Upper lobe of left lung (tissue), 6 donors: ENCODE results near the gene UNCX. TPM values are rescaled to one million over a fixed set of nuclear protein-coding genes. Genes with fewer than 3 reads are reported as not detected.

ENCODE experiments used
- ATAC-seq, 2 donors: fragments of 200-7000 bp; cut with Tn5 transposase; one replicate each; pipeline ENCODE4 v1.9.1; 2022; ENCODE audit warnings: mild to moderate bottlenecking in 2 of 2, moderate library complexity in 2 of 2; ENCODE audit not compliant: low FRiP score in 2 of 2
- DNase-seq, 2 donors: peaks; one replicate each; pipeline ENCODE4 v3.0.0-alpha.2; 2019 to 2020
- H3K27ac ChIP-seq, 4 donors: fragments of 200-600 bp; sonication (generic); one replicate each; pipeline ENCODE4 v1.5.1; 2016 to 2019
- H3K27me3 ChIP-seq, 4 donors: fragments of 200-600 bp; sonication (generic); one replicate each; pipeline ENCODE4 v1.5.1; 2017 to 2019
- H3K36me3 ChIP-seq, 4 donors: fragments of 200-600 bp; sonication (generic); one replicate each; pipeline ENCODE4 v1.5.1; 2016 to 2019
- H3K4me1 ChIP-seq, 4 donors: fragments of 200-600 bp; sonication (generic); one replicate each; pipeline ENCODE4 v1.5.1; 2018 to 2019
- H3K4me3 ChIP-seq, 4 donors: fragments of 200-600 bp; sonication (generic); one replicate each; pipeline ENCODE4 v1.5.1; 2017 to 2019; ENCODE audit warnings: mild to moderate bottlenecking in 2 of 4, moderate library complexity in 1 of 4
- H3K9me3 ChIP-seq, 4 donors: fragments of 200-600 bp; sonication (generic); one replicate each; pipeline ENCODE4 v1.5.1; 2018 to 2019
- CTCF ChIP-seq, 6 experiments: fragments of 450-650 bp in 4 of 6; fragments of 200-600 bp in 2 of 6; sonication (generic) in 2 of 6; IDR thresholded peaks; one replicate each; pipeline ENCODE4 v1.5.1; 2016 to 2019; ENCODE audit warnings: antibody characterized with exemption in 6 of 6
- EP300 ChIP-seq, 4 donors: sonication (generic); formaldehyde crosslinking; IDR thresholded peaks; one replicate each; pipeline ENCODE4 v1.5.1; 2017; ENCODE audit warnings: antibody characterized with exemption in 4 of 4, control low read depth in 2 of 4
- POLR2A ChIP-seq, 4 donors: fragments of 450-650 bp; IDR thresholded peaks; one replicate each; pipeline ENCODE4 v1.5.1; 2016 to 2017; ENCODE audit warnings: antibody characterized with exemption in 4 of 4, mild to moderate bottlenecking in 2 of 4
- POLR2AphosphoS5 ChIP-seq, 2 donors: sonication (generic); formaldehyde crosslinking; IDR thresholded peaks; one replicate each; pipeline ENCODE4 v1.5.1; 2017; ENCODE audit warnings: antibody characterized with exemption in 2 of 2
- WGBS, 2 donors: methylation state at CpG; one replicate each; pipeline ENCODE4 v1.1.5; 2017 to 2018; 5-methylcytosine and 5-hydroxymethylcytosine counted together
- total RNA-seq, 6 donors: library from RNA; depleted of rRNA in 4 of 6; stranded (reverse); fragments of >200 nt in 4 of 6; gene quantifications; one replicate each; pipeline versions ENCODE4 v1.1.0 to v1.2.1, GENCODE V29; 2016 to 2021
- donor health status: DM: no; HTN: no; CAD: no; lungs with moderate emphysema.
- donor health status: DM: no; HTN: yes; CAD: no; lungs with severe emphysema.

The UNCX gene
- total RNA-seq, 6 donors from 2014 or later: not detected

DNA sequence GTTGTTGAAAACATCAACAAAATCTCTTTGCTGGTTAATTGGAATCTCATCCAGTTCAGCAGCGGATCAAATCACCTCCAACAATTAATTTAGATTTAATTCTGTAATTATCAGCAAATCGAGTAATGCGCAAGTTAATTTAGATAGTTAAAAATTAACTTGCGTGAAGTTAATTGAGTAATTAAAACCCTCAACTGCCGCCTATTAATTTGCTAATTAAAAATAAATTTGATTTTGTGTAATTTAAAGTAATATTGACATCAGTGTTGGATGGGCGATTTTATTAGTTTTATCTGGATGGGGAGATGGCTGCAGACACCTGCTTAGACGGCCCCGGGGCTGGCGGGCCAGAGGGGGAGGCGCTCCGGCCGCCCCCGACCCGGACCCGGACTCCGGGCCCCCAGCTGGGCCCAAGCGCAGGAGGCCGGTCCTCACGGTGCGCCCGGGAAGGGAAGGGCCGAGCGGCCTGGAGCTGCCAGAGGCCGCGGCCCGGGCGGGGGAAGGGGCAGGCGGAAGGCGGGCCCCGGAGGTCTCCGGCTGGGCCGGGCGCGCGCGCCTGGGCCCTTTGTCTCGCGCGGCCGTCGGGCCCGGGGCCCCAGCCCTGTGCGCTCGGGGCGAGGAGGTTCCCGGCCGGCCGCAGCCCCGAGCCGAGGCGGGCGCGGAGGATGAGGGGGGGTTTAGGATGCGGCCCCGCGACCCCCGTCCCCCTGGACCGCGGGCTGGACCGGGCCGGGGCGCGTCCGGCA lies 3.3 kb upstream of the UNCX start:
- H3K27me3 ChIP-seq: peaks cover 0 to 93% (median 69%) of the 10 kb centered on the region in 4 donors
- DNase-seq: no peak

GRCh38 chr7:1229956-1230355 lies 2.7 kb upstream of the UNCX start:
- TF ChIP-seq EP300 (IDR thresholded peaks at IDR 0.05): no peak
- TF ChIP-seq POLR2A (IDR thresholded peaks at IDR 0.05): no peak
- no peak for TF ChIP-seq CTCF (IDR thresholded peaks at IDR 0.05)
- no peak for TF ChIP-seq POLR2AphosphoS5 (IDR thresholded peaks at IDR 0.05)
- peaks cover 5 to 51% (median 6%) of the 10 kb centered on the region in 4 donors for H3K4me1 ChIP-seq
- H3K4me3 ChIP-seq: no peak overlapping the region
- no peaks in the 10 kb centered on the region for H3K36me3 ChIP-seq
- H3K9me3 ChIP-seq: no peaks in the 10 kb centered on the region
- H3K27ac ChIP-seq: no peak overlapping the region
- H3K27me3 ChIP-seq: peaks cover 1 to 93% (median 68%) of the 10 kb centered on the region in 4 donors
- ATAC-seq (no peak), DNase-seq (no peak)
- 5% methylated on average over 24 of the region's 37 CpGs; no CpG with 5 or more reads in 1 of the 2 donors for WGBS, 2 donors

More for the DNA sequence above, 3.3 kb upstream of the UNCX start:
- ATAC-seq: no peak
- Histone ChIP-seq H3K9me3 (no peaks in the 10 kb centered on the region), H3K4me1 (peaks cover 6 to 52% (median 9%) of the 10 kb centered on the region in 4 donors), H3K27ac (no peak overlapping the region), H3K4me3 (no peak overlapping the region), H3K36me3 (no peaks in the 10 kb centered on the region)
- 13 to 14% methylated on average over 17 to 27 of the region's 64 CpGs for WGBS, 2 donors
- no peak for TF ChIP-seq POLR2A (IDR thresholded peaks at IDR 0.05)
- no peak for TF ChIP-seq CTCF (IDR thresholded peaks at IDR 0.05)
- TF ChIP-seq POLR2AphosphoS5 (IDR thresholded peaks at IDR 0.05): no peak
- TF ChIP-seq EP300 (IDR thresholded peaks at IDR 0.05): no peak

DNA sequence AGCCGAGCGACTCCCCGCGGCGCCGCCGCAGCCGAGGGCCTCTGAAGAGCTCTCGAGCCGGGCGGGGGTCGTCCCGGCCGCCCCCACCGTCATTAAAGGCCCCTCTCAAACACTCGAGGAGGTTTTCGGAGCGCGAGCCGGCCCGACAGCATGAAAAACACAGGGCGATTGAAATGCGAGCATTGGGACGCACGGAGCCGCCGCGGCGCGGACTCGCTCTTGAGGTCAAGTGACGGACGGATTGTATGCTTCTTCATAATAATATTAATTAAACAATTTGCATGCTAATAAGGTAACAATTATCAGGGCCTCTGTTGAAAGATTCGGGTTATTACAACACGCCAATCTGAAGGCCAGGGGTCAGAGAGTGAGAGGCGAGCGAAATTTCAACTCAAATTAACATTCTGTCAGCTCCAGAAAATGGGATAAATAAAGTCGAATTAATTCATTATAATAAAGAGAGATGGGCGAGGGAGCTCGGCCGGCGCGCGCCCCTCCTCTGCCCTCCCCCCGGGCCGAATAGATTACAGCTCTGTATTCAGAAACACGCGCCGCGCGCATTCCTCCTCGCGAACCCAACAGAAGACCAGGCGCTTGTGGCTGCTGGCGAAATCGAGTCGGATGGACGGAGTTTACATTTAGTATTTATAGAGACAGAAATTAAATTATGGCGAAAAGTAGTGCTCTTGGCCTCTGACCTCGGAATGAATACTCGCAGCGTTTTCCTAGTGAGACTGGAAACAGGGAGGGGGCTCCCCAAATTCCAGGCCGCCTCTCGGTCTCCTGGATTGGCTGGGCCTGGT lies 2.1 kb upstream of the UNCX start:
- peaks cover 3 to 94% (median 68%) of the 10 kb centered on the region in 4 donors for H3K27me3 ChIP-seq
- ATAC-seq (no peak), DNase-seq (no peak)
- H3K27ac ChIP-seq: no peak overlapping the region
- H3K9me3 ChIP-seq: no peaks in the 10 kb centered on the region
- no peak overlapping the region for H3K4me3 ChIP-seq
- H3K36me3 ChIP-seq: no peaks in the 10 kb centered on the region
- TF ChIP-seq EP300 (IDR thresholded peaks at IDR 0.05): no peak
- no peak for TF ChIP-seq POLR2AphosphoS5 (IDR thresholded peaks at IDR 0.05)
- no peak for TF ChIP-seq CTCF (IDR thresholded peaks at IDR 0.05)
- no peak for TF ChIP-seq POLR2A (IDR thresholded peaks at IDR 0.05)
- WGBS, 2 donors: 14 to 16% methylated on average over 45 to 64 of the region's 64 CpGs
- peaks cover 7 to 51% (median 10%) of the 10 kb centered on the region in 4 donors for H3K4me1 ChIP-seq

GRCh38 chr7:1231214-1232102 lies 1.2 kb upstream of the UNCX start:
- TF ChIP-seq POLR2AphosphoS5 (IDR thresholded peaks at IDR 0.05): no peak
- TF ChIP-seq EP300 (IDR thresholded peaks at IDR 0.05): no peak
- no peak for TF ChIP-seq POLR2A (IDR thresholded peaks at IDR 0.05)
- TF ChIP-seq CTCF (IDR thresholded peaks at IDR 0.05): no peak
- H3K27me3 ChIP-seq: peaks cover 3 to 95% (median 67%) of the 10 kb centered on the region in 4 donors
- H3K4me3 ChIP-seq: no peak overlapping the region
- 5 to 9% methylated on average over 22 to 32 of the region's 40 CpGs for WGBS, 2 donors
- no peak overlapping the region for H3K27ac ChIP-seq
- H3K36me3 ChIP-seq: no peaks in the 10 kb centered on the region
- H3K4me1 ChIP-seq: peaks cover 6 to 55% (median 16%) of the 10 kb centered on the region in 4 donors
- no peaks in the 10 kb centered on the region for H3K9me3 ChIP-seq
- ATAC-seq: peak; percentile 10 to 50
- no peak for DNase-seq
